Measurements from ENCODE around the gene PREP.

The PREP gene

DNA sequence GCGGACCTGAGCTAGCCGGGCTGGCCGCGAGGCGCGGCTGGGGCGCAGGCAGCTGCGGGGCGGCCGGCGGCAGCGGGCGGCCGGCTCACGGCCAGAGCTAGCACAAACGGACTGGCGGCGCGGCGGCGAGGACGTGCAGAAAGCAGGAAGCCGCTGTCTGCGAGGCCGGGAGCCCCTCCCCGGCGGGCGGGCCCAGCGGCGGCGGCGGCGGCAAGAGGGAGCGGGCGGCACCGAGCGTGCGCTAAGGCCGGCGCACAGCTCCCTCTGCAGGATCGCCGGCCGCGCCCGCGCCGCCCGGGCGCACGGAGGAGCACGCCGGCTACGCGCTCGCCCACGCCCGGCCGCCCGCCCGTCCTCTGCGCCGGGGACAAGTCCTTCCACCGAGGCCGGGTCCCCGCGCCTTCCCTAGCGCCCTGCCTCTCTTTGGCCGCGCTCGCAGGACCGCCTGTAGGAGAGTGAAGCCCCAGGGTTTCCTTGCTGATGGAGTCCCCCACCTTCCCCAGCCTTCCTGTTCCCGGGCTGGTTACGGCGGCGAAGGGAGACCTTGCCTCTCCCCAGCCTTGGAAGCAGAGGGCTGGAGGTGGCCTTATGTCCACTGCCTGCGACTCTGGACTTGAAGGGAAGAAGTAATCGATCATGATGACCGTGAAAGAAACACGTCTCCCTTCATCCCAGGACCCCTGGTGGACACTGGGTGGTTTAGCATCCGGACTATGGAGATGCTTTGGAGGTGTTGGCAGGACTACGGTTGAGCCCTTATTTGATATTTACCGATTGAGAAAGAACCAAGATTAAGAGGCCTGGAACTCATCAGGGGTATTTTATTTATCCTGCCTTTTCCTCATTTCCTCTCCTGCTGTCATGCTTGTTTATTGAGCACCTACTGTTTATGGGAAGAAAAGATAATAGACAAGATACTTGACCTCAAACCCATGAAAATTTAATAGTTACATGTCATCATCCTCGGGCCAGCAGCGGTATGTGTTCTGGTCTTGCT, at the start of gene PREP:
Gene PREP (minus strand): TSS at position 144 of the 997 bp plus-strand sequence. CDS start 191 bp downstream, outside the sequence.
- no peaks in the 10 kb centered on the region for H3K9me3 ChIP-seq (ENCODE audit: control insufficient read depth, insufficient read depth, low read length)
- no peaks in the 10 kb centered on the region for H3K36me3 ChIP-seq (ENCODE audit: control insufficient read depth, insufficient read depth, low read length)
- peak within 1 kb of the TSS; percentile 84 for H3K9ac ChIP-seq (ENCODE audit: low read depth, low read length)
- H3K4me3 ChIP-seq (ENCODE audit: low read depth, low read length): peak within 1 kb of the TSS; percentile 92
- H3K27me3 ChIP-seq (ENCODE audit: control insufficient read depth, insufficient read depth, low read length): no peaks in the 10 kb centered on the region
- H3K4me1 ChIP-seq (ENCODE audit: control insufficient read depth, insufficient read depth, low read length): peaks cover 10% of the 10 kb centered on the region

DNA sequence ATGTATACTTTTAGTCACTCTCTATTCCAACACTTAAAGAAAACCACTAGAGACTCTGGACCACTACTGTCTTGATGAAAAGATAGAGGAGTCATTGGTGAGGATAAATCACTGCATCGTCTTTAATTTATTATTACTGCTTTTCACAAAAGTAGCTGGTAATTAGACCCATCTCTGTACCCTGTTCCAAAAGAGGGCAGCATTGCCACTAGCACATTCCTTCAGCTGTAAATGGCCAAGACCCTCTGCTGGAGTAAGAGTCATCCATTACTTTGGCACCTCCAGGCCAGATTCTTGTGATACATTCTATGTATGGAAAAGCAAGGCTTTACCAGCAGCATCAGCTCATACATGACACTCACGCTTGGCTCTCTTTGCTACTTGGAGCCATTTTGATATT, 49.5 kb upstream of the PREP start:
- Histone ChIP-seq H3K9me3 (ENCODE audit: control insufficient read depth, insufficient read depth, low read length) (no peaks in the 10 kb centered on the region), H3K36me3 (ENCODE audit: control insufficient read depth, insufficient read depth, low read length) (no peaks in the 10 kb centered on the region), H3K27me3 (ENCODE audit: control insufficient read depth, insufficient read depth, low read length) (no peaks in the 10 kb centered on the region), H3K4me3 (ENCODE audit: low read depth, low read length) (no peak overlapping the region), H3K9ac (ENCODE audit: low read depth, low read length) (no peak overlapping the region), H3K4me1 (ENCODE audit: control insufficient read depth, insufficient read depth, low read length) (no peaks in the 10 kb centered on the region)

DNA sequence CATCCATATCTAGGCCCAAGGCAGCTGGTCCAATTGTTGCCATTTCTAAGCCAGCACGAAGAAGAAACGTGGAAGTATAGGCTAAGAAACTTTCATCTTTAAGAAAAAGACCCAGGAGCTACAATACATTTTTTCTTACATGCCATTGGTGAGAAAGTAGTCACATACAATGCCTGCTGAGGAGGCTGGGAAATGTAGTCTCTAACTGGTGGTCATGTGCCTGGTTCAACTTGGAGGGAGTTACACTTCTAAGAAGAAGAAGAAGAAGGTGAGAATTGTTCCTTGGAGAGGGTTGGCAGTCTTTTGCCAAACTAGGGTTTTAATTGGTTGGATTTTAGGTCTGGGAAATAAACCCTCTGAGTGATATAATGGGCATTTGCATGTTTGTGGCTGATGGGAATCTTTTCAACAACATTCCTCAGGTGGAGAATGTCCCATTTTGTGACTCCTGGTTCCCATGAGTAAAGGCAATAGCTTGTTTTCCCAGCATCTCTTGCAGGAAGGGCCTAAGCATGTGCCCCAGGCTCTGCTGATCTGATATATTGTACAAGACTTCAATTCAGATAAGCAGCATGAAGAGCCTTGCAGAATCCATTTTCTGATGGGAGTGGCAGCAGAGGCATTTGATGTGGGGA, 47.0 kb upstream of the PREP start:
- Histone ChIP-seq H3K36me3 (ENCODE audit: control insufficient read depth, insufficient read depth, low read length) (no peaks in the 10 kb centered on the region), H3K27me3 (ENCODE audit: control insufficient read depth, insufficient read depth, low read length) (no peaks in the 10 kb centered on the region), H3K9ac (ENCODE audit: low read depth, low read length) (no peak overlapping the region), H3K4me3 (ENCODE audit: low read depth, low read length) (no peak overlapping the region), H3K9me3 (ENCODE audit: control insufficient read depth, insufficient read depth, low read length) (no peaks in the 10 kb centered on the region), H3K4me1 (ENCODE audit: control insufficient read depth, insufficient read depth, low read length) (no peaks in the 10 kb centered on the region)

GRCh38 chr6:105445481-105445880, 42.6 kb upstream of the PREP start:
- H3K4me3 ChIP-seq (ENCODE audit: low read depth, low read length): no peak overlapping the region
- H3K9me3 ChIP-seq (ENCODE audit: control insufficient read depth, insufficient read depth, low read length): no peaks in the 10 kb centered on the region
- H3K9ac ChIP-seq (ENCODE audit: low read depth, low read length): no peak overlapping the region
- H3K36me3 ChIP-seq (ENCODE audit: control insufficient read depth, insufficient read depth, low read length): no peaks in the 10 kb centered on the region
- no peaks in the 10 kb centered on the region for H3K27me3 ChIP-seq (ENCODE audit: control insufficient read depth, insufficient read depth, low read length)
- no peaks in the 10 kb centered on the region for H3K4me1 ChIP-seq (ENCODE audit: control insufficient read depth, insufficient read depth, low read length)

- H3K9ac ChIP-seq (ENCODE audit: low read depth, low read length): no peak overlapping the region
- H3K27me3 ChIP-seq (ENCODE audit: control insufficient read depth, insufficient read depth, low read length): no peaks in the 10 kb centered on the region
- H3K9me3 ChIP-seq (ENCODE audit: control insufficient read depth, insufficient read depth, low read length): no peaks in the 10 kb centered on the region
- H3K4me3 ChIP-seq (ENCODE audit: low read depth, low read length): no peak overlapping the region
- H3K4me1 ChIP-seq (ENCODE audit: control insufficient read depth, insufficient read depth, low read length): no peaks in the 10 kb centered on the region
- H3K36me3 ChIP-seq (ENCODE audit: control insufficient read depth, insufficient read depth, low read length): no peaks in the 10 kb centered on the region
These were observed 41.1 kb upstream of the PREP start for GRCh38 chr6:105443941-105444340.

GRCh38 chr6:105442369-105442768, 39.5 kb upstream of the PREP start:
- Histone ChIP-seq H3K36me3 (ENCODE audit: control insufficient read depth, insufficient read depth, low read length) (no peaks in the 10 kb centered on the region), H3K9ac (ENCODE audit: low read depth, low read length) (no peak overlapping the region), H3K4me3 (ENCODE audit: low read depth, low read length) (no peak overlapping the region), H3K4me1 (ENCODE audit: control insufficient read depth, insufficient read depth, low read length) (no peaks in the 10 kb centered on the region), H3K9me3 (ENCODE audit: control insufficient read depth, insufficient read depth, low read length) (no peaks in the 10 kb centered on the region), H3K27me3 (ENCODE audit: control insufficient read depth, insufficient read depth, low read length) (no peaks in the 10 kb centered on the region)

DNA sequence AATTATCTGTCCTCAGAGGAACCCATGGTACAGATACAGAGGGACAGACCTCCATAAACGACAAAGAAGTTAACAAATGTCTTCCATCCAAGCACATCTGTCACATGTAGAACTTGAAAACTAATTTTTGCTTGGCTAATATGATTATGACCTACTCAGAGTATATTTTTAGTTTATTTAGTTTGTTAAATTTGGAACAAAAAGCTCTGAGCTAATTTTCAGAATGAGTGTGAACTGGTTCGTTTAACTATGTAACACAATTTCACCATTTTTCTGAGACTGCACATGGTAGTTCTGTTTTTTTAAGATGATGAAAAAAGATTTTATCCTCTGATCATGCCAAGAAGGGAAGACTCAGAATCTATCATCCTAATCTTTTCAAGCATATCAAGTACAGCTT, 34.4 kb upstream of the PREP start:
- no peaks in the 10 kb centered on the region for H3K36me3 ChIP-seq (ENCODE audit: control insufficient read depth, insufficient read depth, low read length)
- no peak overlapping the region for H3K9ac ChIP-seq (ENCODE audit: low read depth, low read length)
- H3K4me1 ChIP-seq (ENCODE audit: control insufficient read depth, insufficient read depth, low read length): no peaks in the 10 kb centered on the region
- H3K9me3 ChIP-seq (ENCODE audit: control insufficient read depth, insufficient read depth, low read length): no peaks in the 10 kb centered on the region
- H3K27me3 ChIP-seq (ENCODE audit: control insufficient read depth, insufficient read depth, low read length): no peaks in the 10 kb centered on the region
- no peak overlapping the region for H3K4me3 ChIP-seq (ENCODE audit: low read depth, low read length)

GRCh38 chr6:105433723-105434122, 30.8 kb upstream of the PREP start:
- Histone ChIP-seq H3K4me3 (ENCODE audit: low read depth, low read length) (no peak overlapping the region), H3K27me3 (ENCODE audit: control insufficient read depth, insufficient read depth, low read length) (no peaks in the 10 kb centered on the region), H3K9me3 (ENCODE audit: control insufficient read depth, insufficient read depth, low read length) (no peaks in the 10 kb centered on the region), H3K9ac (ENCODE audit: low read depth, low read length) (no peak overlapping the region), H3K4me1 (ENCODE audit: control insufficient read depth, insufficient read depth, low read length) (no peaks in the 10 kb centered on the region), H3K36me3 (ENCODE audit: control insufficient read depth, insufficient read depth, low read length) (no peaks in the 10 kb centered on the region)

DNA sequence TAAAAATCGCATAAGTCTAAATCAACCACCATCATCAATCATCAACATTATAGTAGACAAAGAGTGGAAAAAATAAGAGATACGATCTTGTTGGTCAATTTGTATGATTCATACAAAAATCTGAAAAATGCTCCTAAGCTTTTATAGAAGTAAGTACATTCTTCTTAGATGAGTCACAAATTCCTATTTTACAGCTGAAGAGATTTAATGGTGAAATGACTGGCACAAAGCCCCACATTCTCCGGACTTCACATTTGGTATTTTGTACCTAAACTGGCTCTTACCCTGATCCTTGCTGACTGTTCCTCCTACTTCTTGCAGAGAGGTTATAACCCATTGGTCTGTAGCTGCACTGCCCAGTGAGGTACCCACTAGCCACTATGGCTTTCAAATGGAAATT, 29.9 kb upstream of the PREP start:
- no peaks in the 10 kb centered on the region for H3K36me3 ChIP-seq (ENCODE audit: control insufficient read depth, insufficient read depth, low read length)
- H3K9ac ChIP-seq (ENCODE audit: low read depth, low read length): no peak overlapping the region
- H3K27me3 ChIP-seq (ENCODE audit: control insufficient read depth, insufficient read depth, low read length): no peaks in the 10 kb centered on the region
- no peak overlapping the region for H3K4me3 ChIP-seq (ENCODE audit: low read depth, low read length)
- H3K4me1 ChIP-seq (ENCODE audit: control insufficient read depth, insufficient read depth, low read length): no peaks in the 10 kb centered on the region
- no peaks in the 10 kb centered on the region for H3K9me3 ChIP-seq (ENCODE audit: control insufficient read depth, insufficient read depth, low read length)

- no peaks in the 10 kb centered on the region for H3K4me1 ChIP-seq (ENCODE audit: control insufficient read depth, insufficient read depth, low read length)
- H3K27me3 ChIP-seq (ENCODE audit: control insufficient read depth, insufficient read depth, low read length): no peaks in the 10 kb centered on the region
- H3K4me3 ChIP-seq (ENCODE audit: low read depth, low read length): no peak overlapping the region
- H3K9me3 ChIP-seq (ENCODE audit: control insufficient read depth, insufficient read depth, low read length): no peaks in the 10 kb centered on the region
- no peak overlapping the region for H3K9ac ChIP-seq (ENCODE audit: low read depth, low read length)
- H3K36me3 ChIP-seq (ENCODE audit: control insufficient read depth, insufficient read depth, low read length): no peaks in the 10 kb centered on the region
These were observed 28.3 kb upstream of the PREP start for GRCh38 chr6:105431226-105431625.

GRCh38 chr6:105430685-105431084, 27.8 kb upstream of the PREP start:
- Histone ChIP-seq H3K27me3 (ENCODE audit: control insufficient read depth, insufficient read depth, low read length) (no peaks in the 10 kb centered on the region), H3K36me3 (ENCODE audit: control insufficient read depth, insufficient read depth, low read length) (no peaks in the 10 kb centered on the region), H3K9me3 (ENCODE audit: control insufficient read depth, insufficient read depth, low read length) (no peaks in the 10 kb centered on the region), H3K4me1 (ENCODE audit: control insufficient read depth, insufficient read depth, low read length) (no peaks in the 10 kb centered on the region), H3K9ac (ENCODE audit: low read depth, low read length) (no peak overlapping the region), H3K4me3 (ENCODE audit: low read depth, low read length) (no peak overlapping the region)

GRCh38 chr6:105429676-105430075, 26.8 kb upstream of the PREP start:
- no peaks in the 10 kb centered on the region for H3K4me1 ChIP-seq (ENCODE audit: control insufficient read depth, insufficient read depth, low read length)
- H3K9me3 ChIP-seq (ENCODE audit: control insufficient read depth, insufficient read depth, low read length): no peaks in the 10 kb centered on the region
- H3K27me3 ChIP-seq (ENCODE audit: control insufficient read depth, insufficient read depth, low read length): no peaks in the 10 kb centered on the region
- H3K36me3 ChIP-seq (ENCODE audit: control insufficient read depth, insufficient read depth, low read length): no peaks in the 10 kb centered on the region
- H3K4me3 ChIP-seq (ENCODE audit: low read depth, low read length): no peak overlapping the region
- no peak overlapping the region for H3K9ac ChIP-seq (ENCODE audit: low read depth, low read length)
